ENCODE data around the gene OR10V1. TPM values are rescaled to one million over a fixed set of nuclear protein-coding genes. Genes with fewer than 3 reads are reported as not detected.

Gene OR10V1
- polyA plus RNA-seq, 2 of the 4 experiments (the other 2 are of a cell fraction), result not detected

DNA sequence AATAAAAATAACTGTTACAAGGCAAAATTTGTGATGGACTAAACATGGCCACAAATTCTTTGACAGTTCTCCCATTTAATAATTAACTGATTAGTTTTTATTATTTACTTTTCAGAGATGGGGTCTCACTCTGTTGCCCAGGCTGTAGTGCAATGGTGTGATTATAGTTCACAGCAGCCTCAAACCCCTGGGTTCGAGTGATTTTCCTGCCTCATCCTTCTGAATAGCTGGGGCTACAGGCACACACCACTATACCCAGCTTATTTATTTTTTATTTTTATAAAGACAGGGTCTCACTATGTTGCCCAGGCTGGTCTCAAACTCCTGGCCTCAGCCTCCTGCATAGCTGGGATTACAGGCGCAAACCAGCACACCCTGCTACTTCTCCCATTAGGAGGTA is 40.4 kb downstream of the OR10V1 start:
- Histone ChIP-seq H3K4me1 (0 out of 3 replicates have a peak, but pooled peaks cover 4% of the 10 kb centered on the region), H3K9me3 (no peaks in the 10 kb centered on the region), H3K4me2 (no peak overlapping the region), H3K27ac (no peak overlapping the region), H3K4me3 (no peak overlapping the region)
- ChIA-PET POLR2A (no interaction called here), CTCF (no interaction called here)
- DNase-seq (ENCODE audit: low read depth in 1 of 2, low spot score in 1 of 2), result no peak
- no peak for FAIRE-seq
- WGBS (ENCODE audit: missing lambda C conversion rate), result 63% methylated on average over 2 of the region's 2 CpGs
- no peak for ATAC-seq
- TF ChIP-seq BHLHE40 (IDR thresholded peaks at IDR 0.05; ENCODE audit: low read depth, low read length), result no peak
- no peak for TF ChIP-seq RFX5 (IDR thresholded peaks at IDR 0.05)
- TF ChIP-seq, protein P1, sequence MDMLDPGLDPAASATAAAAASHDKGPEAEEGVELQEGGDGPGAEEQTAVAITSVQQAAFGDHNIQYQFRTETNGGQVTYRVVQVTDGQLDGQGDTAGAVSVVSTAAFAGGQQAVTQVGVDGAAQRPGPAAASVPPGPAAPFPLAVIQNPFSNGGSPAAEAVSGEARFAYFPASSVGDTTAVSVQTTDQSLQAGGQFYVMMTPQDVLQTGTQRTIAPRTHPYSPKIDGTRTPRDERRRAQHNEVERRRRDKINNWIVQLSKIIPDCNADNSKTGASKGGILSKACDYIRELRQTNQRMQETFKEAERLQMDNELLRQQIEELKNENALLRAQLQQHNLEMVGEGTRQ (IDR thresholded peaks at IDR 0.05), result no peak
- TF ChIP-seq RNF2 (IDR thresholded peaks at IDR 0.05; ENCODE audit: borderline replicate concordance, low read depth), result no peak
- no peak for TF ChIP-seq ZFP36 (IDR thresholded peaks at IDR 0.05; ENCODE audit: borderline replicate concordance, partially characterized antibody)
- TF ChIP-seq, protein P2, sequence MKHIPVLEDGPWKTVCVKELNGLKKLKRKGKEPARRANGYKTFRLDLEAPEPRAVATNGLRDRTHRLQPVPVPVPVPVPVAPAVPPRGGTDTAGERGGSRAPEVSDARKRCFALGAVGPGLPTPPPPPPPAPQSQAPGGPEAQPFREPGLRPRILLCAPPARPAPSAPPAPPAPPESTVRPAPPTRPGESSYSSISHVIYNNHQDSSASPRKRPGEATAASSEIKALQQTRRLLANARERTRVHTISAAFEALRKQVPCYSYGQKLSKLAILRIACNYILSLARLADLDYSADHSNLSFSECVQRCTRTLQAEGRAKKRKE (CRISPR knock-in tag; IDR thresholded peaks at IDR 0.05; ENCODE audit: low read depth), result no peak
- no peak for TF ChIP-seq RARB (CRISPR knock-in tag; IDR thresholded peaks at IDR 0.05)
- TF ChIP-seq ZC3H11A (IDR thresholded peaks at IDR 0.05), result no peak
- no peak for TF ChIP-seq CHD4 (IDR thresholded peaks at IDR 0.05; ENCODE audit: borderline replicate concordance)
- no peak for TF ChIP-seq EHMT2 (IDR thresholded peaks at IDR 0.05; ENCODE audit: low read depth)
- TF ChIP-seq ESRRA (IDR thresholded peaks at IDR 0.05; ENCODE audit: borderline replicate concordance, low read length), result no peak
- TF ChIP-seq RAD21 (conservative IDR thresholded peaks at IDR 0.05 in 1 of 2, IDR thresholded peaks at IDR 0.05 in 1 of 2), result no peak

DNA sequence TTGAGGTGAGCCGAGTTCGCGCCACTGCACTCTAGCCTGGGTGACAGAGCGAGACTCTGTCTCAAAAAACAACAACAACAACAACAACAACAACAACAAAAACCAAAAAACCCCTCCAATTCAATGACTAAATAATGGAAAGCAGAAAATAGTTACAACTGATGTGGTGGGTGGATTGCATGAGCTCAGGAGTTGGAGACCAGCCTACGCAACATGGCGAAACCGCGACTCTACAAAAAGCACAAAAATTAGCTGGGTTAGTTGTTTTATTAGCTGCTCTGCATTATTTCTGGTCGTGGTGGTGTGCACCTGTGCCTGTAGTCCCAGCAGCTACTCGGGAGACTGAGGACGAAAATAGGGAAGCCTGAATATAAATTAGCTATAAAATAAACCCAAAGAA is 42.2 kb downstream of the OR10V1 start:
- Histone ChIP-seq H3K27ac (no peak overlapping the region), H3K4me3 (no peak overlapping the region), H3K9me3 (no peaks in the 10 kb centered on the region), H3K4me1 (peaks cover 17% of the 10 kb centered on the region), H3K4me2 (no peak overlapping the region)
- CTCF ChIA-PET, result interaction anchor here (1.1 to 3.7 kb wide), 4 partner anchors 8 to 134 kb away, joined by 3 to 30 read pairs (median 4); no protein-coding TSS in a partner anchor
- FAIRE-seq (no peak), ATAC-seq (no peak), DNase-seq (ENCODE audit: low read depth in 1 of 2, low spot score in 1 of 2) (no peak)
- 89% methylated on average over 11 of the region's 11 CpGs for WGBS (ENCODE audit: missing lambda C conversion rate)
- POLR2A ChIA-PET, result no interaction called here
- no peak for TF ChIP-seq CBX8 (IDR thresholded peaks at IDR 0.05)
- no peak for TF ChIP-seq POLR2A (IDR thresholded peaks at IDR 0.05; ENCODE audit: low read length)
- TF ChIP-seq RCOR1 (IDR thresholded peaks at IDR 0.05; ENCODE audit: low read depth, low read length), result no peak
- TF ChIP-seq SMC3 (IDR thresholded peaks at IDR 0.05), result no peak
- TF ChIP-seq, protein P3, sequence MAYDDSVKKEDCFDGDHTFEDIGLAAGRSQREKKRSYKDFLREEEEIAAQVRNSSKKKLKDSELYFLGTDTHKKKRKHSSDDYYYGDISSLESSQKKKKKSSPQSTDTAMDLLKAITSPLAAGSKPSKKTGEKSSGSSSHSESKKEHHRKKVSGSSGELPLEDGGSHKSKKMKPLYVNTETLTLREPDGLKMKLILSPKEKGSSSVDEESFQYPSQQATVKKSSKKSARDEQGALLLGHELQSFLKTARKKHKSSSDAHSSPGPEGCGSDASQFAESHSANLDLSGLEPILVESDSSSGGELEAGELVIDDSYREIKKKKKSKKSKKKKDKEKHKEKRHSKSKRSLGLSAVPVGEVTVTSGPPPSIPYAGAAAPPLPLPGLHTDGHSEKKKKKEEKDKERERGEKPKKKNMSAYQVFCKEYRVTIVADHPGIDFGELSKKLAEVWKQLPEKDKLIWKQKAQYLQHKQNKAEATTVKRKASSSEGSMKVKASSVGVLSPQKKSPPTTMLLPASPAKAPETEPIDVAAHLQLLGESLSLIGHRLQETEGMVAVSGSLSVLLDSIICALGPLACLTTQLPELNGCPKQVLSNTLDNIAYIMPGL (CRISPR knock-in tag; IDR thresholded peaks at IDR 0.05; ENCODE audit: borderline replicate concordance), result no peak
- TF ChIP-seq ZFP36 (IDR thresholded peaks at IDR 0.05; ENCODE audit: borderline replicate concordance, partially characterized antibody), result no peak
- no peak for TF ChIP-seq KDM1A (IDR thresholded peaks at IDR 0.05; ENCODE audit: low read depth)
- TF ChIP-seq POLR2AphosphoS2 (conservative IDR thresholded peaks at IDR 0.05; ENCODE audit: low read length), result no peak
- TF ChIP-seq CEBPB (IDR thresholded peaks at IDR 0.05), result no peak
- TF ChIP-seq NR3C1 (IDR thresholded peaks at IDR 0.05), result no peak
- TF ChIP-seq, protein P4, sequence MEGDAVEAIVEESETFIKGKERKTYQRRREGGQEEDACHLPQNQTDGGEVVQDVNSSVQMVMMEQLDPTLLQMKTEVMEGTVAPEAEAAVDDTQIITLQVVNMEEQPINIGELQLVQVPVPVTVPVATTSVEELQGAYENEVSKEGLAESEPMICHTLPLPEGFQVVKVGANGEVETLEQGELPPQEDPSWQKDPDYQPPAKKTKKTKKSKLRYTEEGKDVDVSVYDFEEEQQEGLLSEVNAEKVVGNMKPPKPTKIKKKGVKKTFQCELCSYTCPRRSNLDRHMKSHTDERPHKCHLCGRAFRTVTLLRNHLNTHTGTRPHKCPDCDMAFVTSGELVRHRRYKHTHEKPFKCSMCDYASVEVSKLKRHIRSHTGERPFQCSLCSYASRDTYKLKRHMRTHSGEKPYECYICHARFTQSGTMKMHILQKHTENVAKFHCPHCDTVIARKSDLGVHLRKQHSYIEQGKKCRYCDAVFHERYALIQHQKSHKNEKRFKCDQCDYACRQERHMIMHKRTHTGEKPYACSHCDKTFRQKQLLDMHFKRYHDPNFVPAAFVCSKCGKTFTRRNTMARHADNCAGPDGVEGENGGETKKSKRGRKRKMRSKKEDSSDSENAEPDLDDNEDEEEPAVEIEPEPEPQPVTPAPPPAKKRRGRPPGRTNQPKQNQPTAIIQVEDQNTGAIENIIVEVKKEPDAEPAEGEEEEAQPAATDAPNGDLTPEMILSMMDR (IDR thresholded peaks at IDR 0.05), result no peak
- TF ChIP-seq SREBF2 (IDR thresholded peaks at IDR 0.05), result no peak
